LoVo (cell line): ENCODE measurements around the gene NUBP2.

Source experiments
- DNase-seq: peaks from one replicate; pipeline ENCODE4 v3.0.0-alpha.2; 2016; ENCODE audit warnings: low spot score

The NUBP2 gene, protein sequence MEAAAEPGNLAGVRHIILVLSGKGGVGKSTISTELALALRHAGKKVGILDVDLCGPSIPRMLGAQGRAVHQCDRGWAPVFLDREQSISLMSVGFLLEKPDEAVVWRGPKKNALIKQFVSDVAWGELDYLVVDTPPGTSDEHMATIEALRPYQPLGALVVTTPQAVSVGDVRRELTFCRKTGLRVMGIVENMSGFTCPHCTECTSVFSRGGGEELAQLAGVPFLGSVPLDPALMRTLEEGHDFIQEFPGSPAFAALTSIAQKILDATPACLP

DNA sequence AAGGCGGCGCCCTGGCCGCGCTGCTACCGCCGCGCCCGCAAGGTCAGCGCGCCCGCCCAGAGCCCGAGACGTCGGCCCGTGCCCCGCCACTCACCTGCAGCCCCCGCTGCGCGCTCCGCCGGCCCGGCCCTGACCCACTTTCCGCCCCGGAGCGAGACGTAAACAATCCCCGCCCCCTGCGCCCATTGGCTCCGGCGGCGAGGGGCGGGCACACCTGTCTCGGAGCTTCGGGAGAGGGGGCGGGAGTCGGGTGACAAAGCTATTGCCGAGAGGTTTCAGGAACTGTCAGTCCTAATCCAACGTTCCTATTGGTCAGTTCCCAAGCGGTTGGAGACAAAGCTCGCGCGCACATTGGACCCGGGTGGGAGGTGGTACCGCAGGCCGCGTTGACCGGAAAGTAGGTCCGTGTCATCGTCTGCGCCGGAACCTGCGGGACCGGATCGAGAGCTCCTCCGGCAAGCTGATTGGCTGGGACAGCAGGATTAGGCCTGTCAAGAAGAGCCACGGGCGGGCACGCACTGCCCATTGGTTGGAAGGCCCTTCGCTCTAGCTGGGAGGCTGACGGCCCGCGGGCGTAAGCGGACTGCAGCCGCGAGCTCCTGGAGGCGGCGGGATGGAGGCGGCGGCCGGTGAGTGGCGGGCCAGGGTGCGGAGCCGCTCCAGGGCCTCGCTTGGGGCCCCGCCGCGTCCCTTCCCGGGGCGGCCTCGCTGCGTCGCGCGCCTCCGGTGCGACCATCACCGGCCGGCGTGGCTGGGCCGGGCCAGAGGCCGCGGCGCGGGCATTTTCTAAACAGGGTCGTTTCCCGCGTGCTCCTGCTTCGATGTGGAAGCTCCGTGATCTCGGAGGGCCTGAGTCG lies at the start of gene NUBP2, which contains the start of gene SPSB3:
Gene NUBP2 (plus strand): TSS at position 553 of the 857 bp plus-strand sequence. CDS start 61 bp downstream, at position 614.
Gene SPSB3 (minus strand): TSS at position 164 of the 857 bp plus-strand sequence. CDS start 1,088 bp downstream, outside the sequence.
- peak; percentile 100 for DNase-seq

DNA sequence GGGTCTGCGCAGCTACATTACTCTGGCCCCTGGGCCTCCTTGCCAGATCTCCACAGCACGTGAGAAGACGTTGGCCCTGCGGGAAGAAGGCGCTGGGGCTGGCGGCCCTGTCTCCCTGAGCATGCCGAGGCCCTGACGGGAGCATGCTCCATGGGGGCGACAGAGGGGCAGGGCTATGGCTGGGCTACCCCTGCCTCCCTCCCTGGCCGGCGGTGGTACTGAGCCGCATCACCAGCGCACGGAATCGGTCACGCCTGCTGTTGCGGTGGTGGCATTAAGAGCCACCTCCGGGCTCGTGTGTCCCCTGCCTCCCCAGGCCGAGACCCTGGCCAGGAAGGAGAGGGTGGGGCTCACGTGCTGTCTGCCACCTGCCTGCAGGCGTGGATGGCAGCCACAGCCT lies 48.6 kb upstream of the NUBP2 start:
- DNase-seq, result no peak

DNA sequence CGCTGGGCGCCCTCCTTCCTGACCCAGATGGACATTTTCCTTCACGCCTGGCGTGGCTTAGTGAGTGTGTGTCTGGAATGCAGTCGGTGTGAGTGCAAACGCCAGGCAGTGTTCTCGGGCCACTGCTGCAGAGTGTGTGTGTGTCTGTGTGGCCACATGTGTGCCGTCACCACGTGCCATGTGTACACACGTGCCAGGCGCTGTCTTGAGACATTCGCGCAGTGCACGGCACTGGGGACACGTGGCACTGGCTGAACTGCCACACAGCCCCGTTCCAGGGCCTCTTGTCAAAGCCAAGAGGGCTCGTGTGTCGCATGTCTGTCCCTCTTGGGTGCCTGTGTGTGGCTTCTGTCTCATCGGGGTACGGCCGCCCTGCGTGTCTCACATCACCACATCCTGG lies 47.9 kb upstream of the NUBP2 start:
- DNase-seq, result no peak

DNA sequence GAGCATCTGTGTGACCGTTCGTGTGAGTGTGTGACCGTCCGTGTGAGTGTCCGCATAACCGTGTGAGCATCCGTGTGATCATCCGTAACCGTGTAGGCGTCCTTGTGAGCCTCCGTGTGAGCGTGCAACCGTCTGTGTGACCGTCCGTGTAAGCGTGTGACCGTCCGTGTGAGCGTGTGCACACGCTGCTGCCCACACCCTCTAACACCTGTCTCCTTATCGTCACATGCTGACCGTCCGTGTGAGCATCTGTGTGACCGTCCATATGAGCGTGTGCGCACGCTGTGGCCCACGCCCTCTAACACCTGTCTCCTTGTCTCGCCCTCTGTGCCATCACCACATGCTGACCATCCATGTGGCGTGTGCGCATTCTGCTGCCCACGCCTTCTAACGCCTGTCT lies 42.5 kb upstream of the NUBP2 start:
- no peak for DNase-seq

DNA sequence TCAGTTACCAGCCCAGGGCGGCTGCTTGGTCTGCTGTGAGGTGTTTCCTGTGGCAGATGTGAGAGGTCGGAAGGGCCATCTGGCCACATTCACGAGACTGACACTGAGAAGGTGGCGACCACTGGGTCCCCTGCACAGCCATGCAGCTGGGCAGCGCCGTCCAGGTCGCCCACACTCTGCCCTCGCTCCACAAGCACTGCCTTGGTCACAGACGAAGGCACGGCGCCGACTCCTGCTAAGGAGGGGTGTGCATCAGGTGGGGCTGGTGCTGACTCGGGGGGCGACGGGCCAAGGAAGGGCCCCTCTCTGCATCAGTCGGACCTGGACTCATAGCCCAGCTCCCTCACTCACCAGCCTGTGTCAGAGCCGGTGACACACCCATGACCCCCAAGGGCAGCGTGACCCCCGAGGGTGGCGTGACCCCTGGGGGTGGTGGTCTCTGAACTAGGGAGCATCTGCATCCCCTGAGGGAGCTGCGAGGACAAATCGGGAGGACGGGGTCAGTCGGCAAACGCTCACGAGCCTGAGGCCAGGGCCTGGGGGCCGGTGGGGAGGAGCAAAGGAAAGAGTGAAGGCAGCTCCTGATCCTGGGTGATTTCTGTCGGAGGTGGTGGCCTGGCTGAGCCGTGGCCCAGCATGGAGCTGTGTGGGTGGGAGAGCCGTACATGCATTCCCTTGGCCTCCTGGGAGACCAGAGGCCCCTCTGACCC lies 41.8 kb upstream of the NUBP2 start:
- DNase-seq, result no peak

DNA sequence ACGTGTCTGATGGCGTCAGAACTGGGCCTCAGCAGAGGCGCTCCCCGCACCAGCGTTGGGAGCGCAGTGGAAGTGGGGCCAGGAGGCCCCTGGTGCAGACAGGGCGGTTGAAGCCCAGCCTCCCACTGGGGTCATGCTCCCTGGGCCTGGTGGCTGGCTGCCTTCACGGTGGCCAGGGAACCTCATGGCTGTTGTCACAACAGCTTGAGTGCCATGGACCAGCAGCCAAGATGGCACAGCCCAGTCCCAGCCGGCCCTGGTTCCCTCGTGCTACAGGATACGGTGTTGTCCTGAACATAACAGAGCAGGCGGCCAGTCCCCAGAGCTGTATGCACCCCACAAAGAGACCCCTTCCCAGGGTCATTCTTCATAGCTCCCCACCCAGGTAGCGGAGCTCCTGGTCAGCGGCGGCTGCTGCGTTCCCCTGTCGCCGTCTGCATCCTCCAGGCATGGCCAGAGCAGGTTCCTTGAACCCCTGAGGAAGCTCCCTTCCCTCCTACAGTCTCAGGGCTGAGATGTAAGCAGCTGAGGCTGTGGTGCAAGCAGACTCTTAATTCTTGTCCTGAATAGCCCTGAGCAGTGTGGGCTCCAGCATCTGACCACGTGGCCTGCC lies 41.1 kb upstream of the NUBP2 start:
- no peak for DNase-seq

DNA sequence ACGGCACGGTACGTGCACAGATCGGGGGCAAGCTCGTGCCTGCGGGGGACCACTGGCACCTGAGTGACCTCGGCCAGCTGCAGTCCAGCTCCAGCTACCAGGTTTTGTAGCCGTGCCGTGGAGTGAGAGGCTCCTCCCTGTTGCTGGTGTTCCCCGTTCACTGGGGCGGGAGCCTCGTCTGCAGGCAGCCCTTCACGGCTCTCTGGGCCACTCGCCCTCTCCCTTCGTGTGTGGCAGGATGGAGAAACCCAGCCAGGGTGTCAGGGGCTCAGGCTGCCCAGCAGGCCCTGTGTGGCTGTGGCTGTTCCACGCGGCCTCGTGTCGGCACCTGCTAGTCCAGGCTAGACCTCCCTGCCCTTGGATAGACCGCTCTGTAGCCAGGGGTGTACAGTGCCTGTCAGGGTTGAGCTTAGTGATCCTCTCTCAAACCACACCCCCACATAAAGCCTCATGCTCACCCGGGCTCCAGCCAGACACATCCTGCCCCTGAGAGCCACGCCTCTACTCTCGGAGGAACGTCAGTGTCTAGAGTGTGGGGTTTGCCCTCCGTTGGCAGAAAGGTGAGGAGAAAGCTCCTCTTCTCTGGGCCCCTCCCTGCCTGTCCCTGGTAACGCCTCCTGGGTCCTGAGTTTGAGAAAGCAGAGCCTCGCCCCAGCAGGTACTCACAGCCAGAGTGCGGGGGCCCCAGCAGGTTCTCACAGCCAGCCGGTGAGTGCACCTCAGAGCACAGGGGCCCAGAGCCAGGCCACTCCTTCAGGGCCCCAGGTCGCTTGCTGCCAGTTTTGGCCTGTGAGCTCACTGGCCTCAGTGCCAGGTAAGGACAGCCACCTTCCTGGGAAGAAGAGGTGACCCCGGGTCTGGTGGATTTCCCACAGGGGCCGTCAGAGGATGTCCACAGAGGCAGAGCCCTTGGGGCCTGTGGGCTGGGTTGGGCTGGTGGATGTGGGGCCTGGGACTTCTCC lies 39.1 kb upstream of the NUBP2 start:
- no peak for DNase-seq

DNA sequence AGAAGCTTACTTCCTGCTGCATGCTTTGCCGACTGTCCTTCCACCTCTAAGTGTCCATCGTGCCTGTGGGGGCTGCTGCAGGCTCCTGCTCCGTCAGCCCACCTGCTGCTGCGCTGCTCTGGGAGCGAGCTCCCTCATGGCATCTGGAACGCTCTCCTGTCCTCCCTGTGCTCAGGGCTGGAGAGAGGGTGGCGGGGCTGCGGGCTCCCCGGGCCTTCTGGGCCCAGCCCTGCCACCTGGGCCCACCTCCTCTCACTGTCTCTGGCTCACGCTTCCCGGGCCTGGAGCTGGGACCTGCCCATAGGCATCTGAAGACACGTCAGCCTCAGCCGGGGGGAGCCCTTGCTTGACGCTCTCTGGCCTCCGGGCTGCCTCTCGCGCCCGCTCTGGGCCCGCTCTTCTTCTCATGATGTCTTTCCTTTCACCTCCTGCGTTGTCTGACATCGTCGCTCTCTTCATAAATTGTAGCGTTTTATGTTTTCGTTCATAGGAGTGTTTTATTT lies 38.4 kb upstream of the NUBP2 start:
- DNase-seq, result no peak

DNA sequence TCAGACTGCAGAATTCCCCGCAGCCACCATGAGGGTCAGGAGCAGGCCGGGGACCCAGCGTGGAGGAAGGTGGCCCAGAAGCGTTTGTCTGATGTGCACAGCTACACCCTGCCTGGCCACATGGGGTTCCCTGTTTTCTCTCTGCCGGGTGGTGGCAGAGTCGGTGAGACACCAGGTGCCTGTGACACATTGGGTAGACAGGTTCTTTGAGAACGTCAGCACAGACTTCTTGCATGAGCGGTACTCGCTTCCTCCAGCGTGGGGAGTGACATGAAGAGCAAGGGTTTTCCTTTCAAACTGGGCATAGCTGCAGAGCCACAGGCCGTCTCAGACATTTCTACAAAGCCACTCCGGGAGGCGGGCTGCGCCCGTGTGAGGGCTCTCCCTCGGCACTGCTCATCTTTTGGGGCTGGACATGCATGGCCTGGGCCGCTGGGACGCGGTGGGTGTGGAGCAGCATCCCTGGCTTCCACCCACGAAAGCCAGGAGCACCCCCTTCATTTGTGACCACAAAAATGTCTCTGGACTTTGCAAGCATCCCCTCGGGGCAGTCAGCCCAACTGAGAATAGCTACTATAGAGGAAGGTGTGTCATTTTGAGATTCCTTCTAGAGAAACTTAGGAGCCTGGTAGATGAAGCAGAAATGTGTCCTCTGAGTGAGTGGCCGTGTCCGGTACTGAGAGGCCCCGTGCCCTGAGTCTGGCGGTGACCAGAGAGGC lies 37.4 kb upstream of the NUBP2 start:
- DNase-seq, result no peak

DNA sequence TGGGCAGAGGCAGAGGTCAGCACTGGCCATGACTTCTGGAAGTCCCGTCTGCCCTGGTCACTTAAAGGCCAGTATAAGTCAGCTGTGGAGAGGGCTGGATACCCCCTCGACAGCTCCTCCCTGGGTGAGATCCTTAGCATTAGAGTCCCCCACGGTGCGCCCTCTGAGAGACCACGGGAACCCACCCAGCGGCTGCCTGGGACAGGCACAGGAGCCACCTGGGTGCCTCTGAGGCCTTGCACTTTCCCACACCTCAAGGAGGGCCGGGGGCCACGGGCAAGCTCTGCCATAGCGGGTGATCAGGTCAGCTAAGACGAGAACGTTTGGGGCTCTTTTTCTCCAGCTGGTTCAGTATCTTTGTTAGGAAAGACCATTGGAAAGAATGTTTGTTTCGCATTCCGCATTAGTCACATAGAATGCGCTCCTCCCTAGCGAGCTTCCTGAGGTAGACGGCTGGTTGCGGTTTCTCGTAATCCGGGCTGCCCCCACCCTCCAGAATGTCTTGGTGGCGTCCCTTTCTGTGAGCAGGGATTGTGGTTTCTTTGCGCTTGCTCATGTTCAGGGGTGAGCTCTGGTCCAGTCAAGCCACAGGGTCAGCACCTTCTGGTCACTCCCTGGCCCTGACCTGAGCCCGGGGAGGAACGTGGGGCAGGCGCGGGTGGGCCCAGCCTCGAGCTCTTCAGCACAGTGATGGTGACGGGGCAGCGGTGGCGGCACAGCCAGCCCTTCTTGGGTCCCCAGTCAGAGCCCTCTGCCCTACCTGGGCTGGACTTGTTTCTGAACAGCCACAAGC lies 36.7 kb upstream of the NUBP2 start:
- no peak for DNase-seq

DNA sequence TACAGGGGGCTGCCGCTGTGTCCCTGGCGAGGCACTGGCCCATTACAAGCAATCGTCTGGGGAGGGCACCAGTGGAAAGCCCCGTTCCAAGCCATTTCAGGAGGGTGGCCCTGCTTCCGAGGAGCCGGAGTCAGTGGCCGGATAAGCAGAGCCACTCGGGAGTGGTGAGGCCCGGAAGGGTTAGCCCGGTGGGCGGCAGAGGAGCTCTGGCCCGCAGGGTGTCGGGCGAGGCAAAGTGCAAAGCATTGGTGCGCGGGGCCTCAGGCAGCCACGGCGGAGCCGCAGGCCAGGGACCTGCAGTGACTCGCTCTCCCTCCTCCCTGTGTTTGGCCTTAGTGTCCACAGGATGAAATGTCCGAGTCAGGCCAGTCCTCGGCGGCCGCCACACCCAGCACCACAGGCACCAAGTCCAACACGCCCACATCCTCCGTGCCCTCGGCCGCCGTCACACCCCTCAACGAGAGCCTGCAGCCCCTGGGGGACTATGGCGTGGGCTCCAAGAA lies 36.0 kb upstream of the NUBP2 start:
- DNase-seq, result no peak

DNA sequence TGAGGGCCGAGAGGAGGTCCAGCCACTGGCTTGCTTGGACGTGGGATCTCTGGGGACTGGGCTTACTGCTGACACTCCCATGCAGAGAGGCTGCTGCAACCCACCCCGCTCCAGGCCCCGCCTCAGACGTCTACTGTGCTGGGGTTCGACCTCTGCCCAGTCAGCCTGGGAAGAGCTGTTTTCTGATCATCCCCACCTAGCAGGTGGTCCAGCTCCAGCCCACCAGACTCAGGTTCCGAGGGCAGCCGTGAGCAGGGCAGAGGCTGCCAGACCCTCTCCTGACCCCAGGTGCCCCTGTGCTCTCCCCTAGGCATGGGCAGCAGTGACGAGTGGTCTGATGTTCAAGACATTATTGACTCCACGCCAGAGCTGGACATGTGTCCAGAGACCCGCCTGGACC lies 34.8 kb upstream of the NUBP2 start:
- no peak for DNase-seq

DNA sequence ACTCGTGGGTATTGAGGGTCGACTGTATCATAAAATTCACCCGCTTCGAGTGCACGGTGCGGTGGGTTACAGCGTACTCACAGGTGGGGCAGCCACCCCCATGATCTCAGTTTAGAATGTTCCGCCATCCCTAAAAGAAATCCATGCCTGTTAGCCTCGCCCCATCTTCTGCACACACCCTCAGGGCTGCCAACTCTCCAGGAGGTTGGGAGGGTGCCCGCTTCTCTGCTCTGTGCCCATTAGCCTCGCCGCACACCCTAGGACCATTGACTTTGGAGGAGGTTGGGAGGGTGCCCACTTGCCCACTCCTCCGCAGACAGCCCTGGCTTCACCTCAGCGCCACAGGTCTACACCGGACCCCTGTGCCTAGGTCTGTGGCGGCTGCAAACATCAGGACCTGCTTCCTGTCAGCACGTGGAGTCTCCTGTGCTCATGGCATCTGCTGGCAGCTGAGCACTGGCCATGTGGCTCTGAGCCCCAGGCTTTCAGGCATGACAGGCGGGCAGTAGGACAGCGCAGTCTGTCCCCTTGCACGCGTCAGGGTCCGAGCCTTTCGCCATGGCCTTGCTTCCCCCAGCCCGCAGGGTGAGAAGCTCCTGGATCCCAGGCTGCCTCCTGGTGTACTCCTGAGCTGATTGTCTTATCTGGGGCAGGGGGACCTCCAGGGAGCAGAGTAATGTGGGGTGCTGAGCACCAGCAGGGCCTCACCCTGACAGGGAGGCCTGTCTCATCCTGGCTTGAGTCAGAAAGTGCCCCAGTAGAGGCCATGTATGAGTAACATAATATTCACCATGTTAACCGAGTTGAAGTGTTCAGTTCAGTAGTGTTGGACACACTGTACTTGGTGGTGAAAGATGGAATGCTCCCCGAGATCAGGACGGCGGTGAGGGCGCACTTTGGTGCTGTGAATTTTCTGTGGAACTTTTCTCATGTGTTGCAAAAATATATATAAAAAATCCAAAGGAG lies 33.3 kb upstream of the NUBP2 start:
- no peak for DNase-seq

DNA sequence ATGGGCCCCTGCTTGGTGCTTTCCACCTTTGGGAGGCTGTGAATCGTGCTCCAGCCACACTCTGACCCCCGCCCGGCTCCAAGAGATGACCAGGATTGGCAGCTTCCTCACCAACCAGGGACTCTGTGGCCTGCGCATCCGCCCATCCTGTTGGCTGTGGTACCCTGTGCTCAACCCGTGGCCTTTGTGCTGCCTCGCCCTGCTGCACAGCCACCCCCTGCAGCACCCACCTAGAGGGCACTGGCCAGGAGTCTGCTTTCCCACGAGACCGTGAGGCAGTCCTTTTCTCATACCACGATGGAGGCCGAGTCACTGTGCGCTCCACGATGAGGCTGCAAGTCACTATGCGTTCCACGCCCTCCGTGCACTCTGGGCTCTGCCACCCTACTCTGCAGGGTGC lies 30.8 kb upstream of the NUBP2 start:
- DNase-seq, result no peak

DNA sequence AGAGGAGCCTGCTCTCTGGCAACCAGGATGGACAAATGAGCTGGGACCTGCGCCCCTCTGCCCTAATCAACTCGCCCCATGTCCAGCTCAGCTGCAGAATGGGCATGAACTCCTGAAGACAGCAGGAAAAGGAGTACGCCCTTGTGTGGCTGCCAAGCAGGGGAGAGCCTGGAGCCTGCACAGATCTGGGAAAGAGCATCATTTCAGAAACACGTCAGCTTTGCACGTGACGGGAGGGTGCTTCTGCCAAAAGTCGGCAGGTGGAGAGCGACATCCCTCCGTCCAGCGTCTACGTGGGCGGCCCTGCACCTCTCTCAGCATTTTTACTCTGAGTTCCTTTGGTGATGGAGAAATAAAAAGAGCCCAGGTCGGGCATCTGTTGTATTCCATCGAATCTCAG lies 29.9 kb upstream of the NUBP2 start:
- DNase-seq, result no peak

DNA sequence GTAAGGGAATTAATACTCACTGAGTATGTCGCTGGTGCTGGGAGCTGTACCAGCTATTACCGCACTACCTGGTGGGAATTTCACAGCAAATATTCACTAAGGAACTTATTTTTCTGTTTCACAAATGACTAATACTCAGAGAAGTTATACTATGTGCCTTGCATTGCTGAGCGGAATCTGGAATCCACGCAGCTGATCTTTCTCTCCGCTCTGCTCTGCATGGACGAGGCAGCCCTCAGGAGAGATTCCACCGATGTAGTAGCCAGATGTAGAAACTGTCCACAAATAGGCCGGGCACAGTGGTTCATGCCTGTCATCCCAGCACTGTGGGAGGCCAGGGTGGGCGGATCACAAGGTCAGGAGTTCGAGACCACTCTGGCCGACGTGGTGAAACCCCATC lies 28.6 kb upstream of the NUBP2 start:
- DNase-seq, result no peak

DNA sequence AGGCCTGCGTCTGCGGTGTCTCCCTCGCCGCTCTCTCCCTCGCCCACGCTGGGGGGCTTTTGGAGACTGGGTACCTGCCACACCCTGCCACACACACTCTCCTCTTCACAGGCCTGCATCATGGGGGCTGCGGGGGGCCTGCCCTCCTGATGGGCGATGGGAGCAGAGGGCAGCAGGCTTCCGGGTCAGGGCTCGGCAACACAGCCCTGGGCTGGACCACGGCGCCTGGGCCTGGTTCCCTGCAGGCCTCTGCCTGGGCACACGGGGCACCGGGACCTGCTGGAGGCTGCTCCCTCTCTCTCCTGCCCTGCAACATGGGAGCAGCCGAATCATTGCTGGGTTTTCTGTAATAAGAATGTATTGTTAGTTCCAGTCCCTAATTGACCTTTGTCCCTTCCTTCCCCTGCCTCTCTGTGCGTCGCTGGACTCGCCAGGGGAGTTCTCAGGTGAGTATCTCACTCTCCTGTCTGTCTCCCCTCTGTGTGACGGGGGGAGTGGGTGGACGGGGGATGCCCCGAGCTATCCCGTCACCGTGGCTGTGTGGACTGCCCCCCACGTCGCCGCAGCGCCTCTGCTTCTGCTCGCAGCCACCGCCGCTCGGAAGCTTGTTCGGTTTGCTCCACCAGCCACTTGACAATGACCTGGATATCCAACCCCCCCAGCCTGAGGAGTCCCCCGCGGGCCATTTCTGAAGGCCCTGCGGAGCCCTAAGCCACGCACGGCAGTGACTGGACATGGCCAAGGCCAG lies 24.9 kb upstream of the NUBP2 start:
- no peak for DNase-seq
